ENCODE data around the gene SH3GLB2.

DNA sequence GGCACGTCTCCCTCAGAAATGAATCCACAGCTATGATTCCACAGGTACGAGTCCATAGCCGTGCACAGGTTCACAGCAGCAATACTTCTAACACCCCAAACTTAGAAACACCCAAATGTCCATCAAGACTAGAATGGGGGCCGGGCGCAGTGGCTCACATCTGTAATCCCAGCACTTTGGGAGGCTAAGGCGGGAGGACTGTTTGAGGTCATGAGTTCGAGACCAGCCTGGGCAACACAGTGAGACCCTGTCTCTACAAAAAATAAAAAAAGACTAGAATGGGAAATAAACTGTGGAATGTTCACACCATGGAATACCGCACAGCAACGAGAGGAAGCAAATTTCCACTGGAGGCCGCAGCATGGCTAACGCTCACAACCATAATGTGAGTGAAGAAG is 48.5 kb upstream of the SH3GLB2 start:
- TF ChIP-seq, protein P1, sequence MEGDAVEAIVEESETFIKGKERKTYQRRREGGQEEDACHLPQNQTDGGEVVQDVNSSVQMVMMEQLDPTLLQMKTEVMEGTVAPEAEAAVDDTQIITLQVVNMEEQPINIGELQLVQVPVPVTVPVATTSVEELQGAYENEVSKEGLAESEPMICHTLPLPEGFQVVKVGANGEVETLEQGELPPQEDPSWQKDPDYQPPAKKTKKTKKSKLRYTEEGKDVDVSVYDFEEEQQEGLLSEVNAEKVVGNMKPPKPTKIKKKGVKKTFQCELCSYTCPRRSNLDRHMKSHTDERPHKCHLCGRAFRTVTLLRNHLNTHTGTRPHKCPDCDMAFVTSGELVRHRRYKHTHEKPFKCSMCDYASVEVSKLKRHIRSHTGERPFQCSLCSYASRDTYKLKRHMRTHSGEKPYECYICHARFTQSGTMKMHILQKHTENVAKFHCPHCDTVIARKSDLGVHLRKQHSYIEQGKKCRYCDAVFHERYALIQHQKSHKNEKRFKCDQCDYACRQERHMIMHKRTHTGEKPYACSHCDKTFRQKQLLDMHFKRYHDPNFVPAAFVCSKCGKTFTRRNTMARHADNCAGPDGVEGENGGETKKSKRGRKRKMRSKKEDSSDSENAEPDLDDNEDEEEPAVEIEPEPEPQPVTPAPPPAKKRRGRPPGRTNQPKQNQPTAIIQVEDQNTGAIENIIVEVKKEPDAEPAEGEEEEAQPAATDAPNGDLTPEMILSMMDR (IDR thresholded peaks at IDR 0.05; ENCODE audit: insufficient read depth, low read length), result no peak
- no peak for TF ChIP-seq POLR2AphosphoS5 (IDR thresholded peaks at IDR 0.05; ENCODE audit: low read depth)
- no peak for TF ChIP-seq SPI1 (IDR thresholded peaks at IDR 0.05; ENCODE audit: borderline replicate concordance, low read depth)
- TF ChIP-seq, protein P2, sequence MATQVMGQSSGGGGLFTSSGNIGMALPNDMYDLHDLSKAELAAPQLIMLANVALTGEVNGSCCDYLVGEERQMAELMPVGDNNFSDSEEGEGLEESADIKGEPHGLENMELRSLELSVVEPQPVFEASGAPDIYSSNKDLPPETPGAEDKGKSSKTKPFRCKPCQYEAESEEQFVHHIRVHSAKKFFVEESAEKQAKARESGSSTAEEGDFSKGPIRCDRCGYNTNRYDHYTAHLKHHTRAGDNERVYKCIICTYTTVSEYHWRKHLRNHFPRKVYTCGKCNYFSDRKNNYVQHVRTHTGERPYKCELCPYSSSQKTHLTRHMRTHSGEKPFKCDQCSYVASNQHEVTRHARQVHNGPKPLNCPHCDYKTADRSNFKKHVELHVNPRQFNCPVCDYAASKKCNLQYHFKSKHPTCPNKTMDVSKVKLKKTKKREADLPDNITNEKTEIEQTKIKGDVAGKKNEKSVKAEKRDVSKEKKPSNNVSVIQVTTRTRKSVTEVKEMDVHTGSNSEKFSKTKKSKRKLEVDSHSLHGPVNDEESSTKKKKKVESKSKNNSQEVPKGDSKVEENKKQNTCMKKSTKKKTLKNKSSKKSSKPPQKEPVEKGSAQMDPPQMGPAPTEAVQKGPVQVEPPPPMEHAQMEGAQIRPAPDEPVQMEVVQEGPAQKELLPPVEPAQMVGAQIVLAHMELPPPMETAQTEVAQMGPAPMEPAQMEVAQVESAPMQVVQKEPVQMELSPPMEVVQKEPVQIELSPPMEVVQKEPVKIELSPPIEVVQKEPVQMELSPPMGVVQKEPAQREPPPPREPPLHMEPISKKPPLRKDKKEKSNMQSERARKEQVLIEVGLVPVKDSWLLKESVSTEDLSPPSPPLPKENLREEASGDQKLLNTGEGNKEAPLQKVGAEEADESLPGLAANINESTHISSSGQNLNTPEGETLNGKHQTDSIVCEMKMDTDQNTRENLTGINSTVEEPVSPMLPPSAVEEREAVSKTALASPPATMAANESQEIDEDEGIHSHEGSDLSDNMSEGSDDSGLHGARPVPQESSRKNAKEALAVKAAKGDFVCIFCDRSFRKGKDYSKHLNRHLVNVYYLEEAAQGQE (IDR thresholded peaks at IDR 0.05; ENCODE audit: insufficient replicate concordance, low read depth), result no peak

Data from HL-60 (cell line).